Activated CD8-positive, alpha-beta T cell treated with anti-CD3 and anti-CD28 coated beads for 36 hours (primary cell): ENCODE data around the gene CEP192. TPM values are rescaled to one million over a fixed set of nuclear protein-coding genes. Genes with fewer than 3 reads are reported as not detected.

Experiments used
- ATAC-seq: fragments of 200-7000 bp; cut with Tn5 transposase; one replicate; pipeline ENCODE4 v1.10.0; 2021; ENCODE audit warnings: mild to moderate bottlenecking, moderate library complexity
- CTCF ChIA-PET: fragments of 350-600 bp; sonication (Branson Sonifier 250); formaldehyde crosslinking; loops from one replicate; lab custom pipeline; 2021; ENCODE audit warnings: antibody characterized with exemption; lab: Charles Lee
- POLR2A ChIA-PET: fragments of 350-600 bp; sonication (Branson Sonifier 250); formaldehyde crosslinking; loops from one replicate; lab custom pipeline; 2021; ENCODE audit warnings: antibody characterized with exemption; lab: Charles Lee
- DNase-seq: peaks from one replicate; pipeline ENCODE4 v3.0.0-alpha.2; 2020
- H3K27ac Mint-ChIP-seq: one replicate; pipeline ENCODE4 v1.8.0; 2021; ENCODE audit warnings: mild to moderate bottlenecking, mixed read lengths
- H3K27me3 Mint-ChIP-seq: one replicate; pipeline ENCODE4 v1.8.0; 2021; ENCODE audit warnings: mixed read lengths
- H3K36me3 Mint-ChIP-seq: one replicate; pipeline ENCODE4 v1.8.0; 2021; ENCODE audit warnings: low read depth, mixed read lengths
- H3K4me1 Mint-ChIP-seq: one replicate; pipeline ENCODE4 v1.8.0; 2021; ENCODE audit warnings: low read depth, mixed read lengths
- H3K4me3 Mint-ChIP-seq: one replicate; pipeline ENCODE4 v1.8.0; 2021; ENCODE audit warnings: mild to moderate bottlenecking, moderate library complexity, mixed read lengths
- H3K9me3 Mint-ChIP-seq: one replicate; pipeline ENCODE4 v1.8.0; 2021; ENCODE audit warnings: mixed read lengths
- intact Hi-C: fragments of 100-400 bp; cut with micrococcal nuclease; formaldehyde crosslinking; loops from one replicate; pipeline ENCODE4 v1.10.0; 2022
- total RNA-seq, 2 experiments: library from RNA; stranded (reverse); gene quantifications; one replicate each; pipeline ENCODE4 v1.2.3, GENCODE V29; 2021
- TF ChIP-seq, protein P1 (sequence below): fragments of 200-600 bp; IDR thresholded peaks from one replicate; pipeline ENCODE4 v1.8.0; 2022; ENCODE audit warnings: antibody characterized with exemption, mild to moderate bottlenecking

The CEP192 gene
- total RNA-seq, 2 experiments from 2014 or later: 39.5 to 42.9 TPM

DNA sequence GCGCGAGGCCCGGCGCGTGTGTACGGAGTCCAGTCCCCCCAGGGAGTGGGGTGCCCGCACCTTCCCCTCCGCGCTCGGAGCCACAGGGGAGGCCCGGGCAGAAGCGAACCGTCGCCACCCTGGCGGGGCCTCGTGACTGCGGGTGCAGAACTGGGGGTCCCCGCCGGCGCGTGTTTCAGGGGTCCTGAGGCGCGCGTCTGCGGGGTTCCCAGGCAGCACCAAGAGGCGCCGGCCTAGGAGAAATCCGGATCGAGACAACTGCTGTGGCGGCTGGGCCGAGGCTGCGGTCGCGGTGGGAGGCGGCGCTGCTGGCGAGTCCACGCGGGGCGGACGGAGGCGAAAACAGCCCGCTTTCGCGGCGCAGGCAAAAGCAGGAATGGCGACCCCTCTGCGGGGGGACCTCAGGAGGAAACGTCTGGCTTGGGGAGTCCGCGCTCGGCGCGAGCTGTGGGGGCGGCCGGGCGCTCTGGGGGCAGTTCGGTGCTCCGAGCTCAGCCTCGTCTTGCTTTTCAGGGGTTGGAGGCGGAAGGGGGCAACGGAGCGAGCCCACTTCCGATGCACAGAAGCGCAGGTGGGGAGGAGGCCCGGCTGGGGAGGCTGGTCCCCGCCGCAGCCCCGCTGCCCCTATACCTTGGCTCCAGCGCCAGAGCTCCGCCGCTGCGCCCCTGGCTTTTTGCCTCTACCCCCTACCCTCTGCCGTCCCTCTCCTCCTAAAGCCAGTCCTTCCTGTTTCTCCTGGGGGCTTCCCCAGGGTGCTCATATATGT lies 145.9 kb downstream of the CEP192 start:
- Mint-ChIP-seq H3K27ac (peak overlapping the region; percentile 96), H3K4me3 (peak overlapping the region; percentile 93), H3K36me3 (peaks cover 2% of the 10 kb centered on the region), H3K9me3 (no peaks in the 10 kb centered on the region), H3K4me1 (peaks cover 29% of the 10 kb centered on the region), H3K27me3 (no peaks in the 10 kb centered on the region)
- ChIA-PET CTCF (interaction anchor here (1.0 to 1.4 kb wide), 3 partner anchors 9 to 243 kb away, joined by 3 to 4 read pairs (median 4); no protein-coding TSS in a partner anchor), POLR2A (interaction anchor here (1.0 to 1.9 kb wide), 4 partner anchors 10 to 189 kb away, joined by 3 to 7 read pairs (median 4); partner anchors contain the start of gene CEP192)
- DNase-seq (peak; percentile 64), ATAC-seq (peak; percentile 50)
- TF ChIP-seq, protein P1, sequence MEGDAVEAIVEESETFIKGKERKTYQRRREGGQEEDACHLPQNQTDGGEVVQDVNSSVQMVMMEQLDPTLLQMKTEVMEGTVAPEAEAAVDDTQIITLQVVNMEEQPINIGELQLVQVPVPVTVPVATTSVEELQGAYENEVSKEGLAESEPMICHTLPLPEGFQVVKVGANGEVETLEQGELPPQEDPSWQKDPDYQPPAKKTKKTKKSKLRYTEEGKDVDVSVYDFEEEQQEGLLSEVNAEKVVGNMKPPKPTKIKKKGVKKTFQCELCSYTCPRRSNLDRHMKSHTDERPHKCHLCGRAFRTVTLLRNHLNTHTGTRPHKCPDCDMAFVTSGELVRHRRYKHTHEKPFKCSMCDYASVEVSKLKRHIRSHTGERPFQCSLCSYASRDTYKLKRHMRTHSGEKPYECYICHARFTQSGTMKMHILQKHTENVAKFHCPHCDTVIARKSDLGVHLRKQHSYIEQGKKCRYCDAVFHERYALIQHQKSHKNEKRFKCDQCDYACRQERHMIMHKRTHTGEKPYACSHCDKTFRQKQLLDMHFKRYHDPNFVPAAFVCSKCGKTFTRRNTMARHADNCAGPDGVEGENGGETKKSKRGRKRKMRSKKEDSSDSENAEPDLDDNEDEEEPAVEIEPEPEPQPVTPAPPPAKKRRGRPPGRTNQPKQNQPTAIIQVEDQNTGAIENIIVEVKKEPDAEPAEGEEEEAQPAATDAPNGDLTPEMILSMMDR: no peak
- intact Hi-C loops: no loop called here

DNA sequence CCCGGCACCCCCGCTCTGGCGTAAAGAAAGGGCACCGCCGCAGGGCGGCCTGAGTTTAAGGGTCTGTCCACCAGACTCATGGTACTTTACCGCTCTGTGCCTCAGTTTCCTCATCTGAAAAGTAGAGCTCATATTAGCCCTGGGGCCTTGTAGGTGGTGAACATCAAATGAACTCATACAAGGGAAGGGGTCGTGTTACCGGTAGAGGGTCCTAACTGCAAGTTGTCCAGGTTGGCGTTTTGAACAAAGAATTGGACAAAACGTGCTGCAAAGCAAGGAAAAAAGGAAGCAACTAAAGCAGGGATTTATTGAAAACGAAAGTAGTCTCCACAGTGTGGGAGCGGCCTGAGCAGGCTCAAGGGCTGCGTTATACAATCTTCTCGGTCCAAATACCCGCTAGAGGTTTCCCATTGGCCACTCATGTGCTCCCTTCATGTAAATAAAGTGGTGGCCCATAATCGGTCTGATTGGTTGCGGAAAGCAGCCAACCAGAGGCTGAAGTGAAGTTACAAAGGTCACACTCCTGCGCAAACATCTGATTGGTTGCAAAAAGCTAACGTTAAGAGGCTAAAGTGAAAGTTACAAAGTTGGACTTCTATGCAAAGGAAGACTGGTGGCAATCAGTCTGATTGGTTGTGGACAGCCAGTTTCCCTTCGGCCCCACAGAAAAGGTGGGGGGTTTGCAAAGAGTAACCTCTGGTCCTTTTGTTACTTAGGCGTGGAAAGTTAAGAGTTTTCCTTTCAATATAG lies 146.7 kb downstream of the CEP192 start:
- H3K4me1 Mint-ChIP-seq: peaks cover 29% of the 10 kb centered on the region
- TF ChIP-seq, protein P1: no peak
- H3K27me3 Mint-ChIP-seq: no peaks in the 10 kb centered on the region
- H3K36me3 Mint-ChIP-seq: peaks cover 2% of the 10 kb centered on the region
- H3K27ac Mint-ChIP-seq: peak overlapping the region; percentile 96
- DNase-seq: peak; percentile 87
- ATAC-seq: peak; percentile 85
- H3K9me3 Mint-ChIP-seq: peaks cover under 1% of the 10 kb centered on the region
- intact Hi-C loops: no loop called here
- CTCF ChIA-PET: interaction anchor here (1.0 to 1.4 kb wide), 3 partner anchors 10 to 244 kb away, joined by 3 to 4 read pairs (median 4); no protein-coding TSS in a partner anchor
- POLR2A ChIA-PET: interaction anchor here (1.0 to 1.9 kb wide), 4 partner anchors 11 to 189 kb away, joined by 3 to 7 read pairs (median 4); partner anchors contain the start of gene CEP192
- H3K4me3 Mint-ChIP-seq: peak overlapping the region; percentile 93

GRCh38 chr18:13138420-13139139 lies 147.4 kb downstream of the CEP192 start:
- CTCF ChIA-PET: interaction anchor here (1.6 kb wide), 1 partner anchor 23 kb away, joined by 6 read pairs; no protein-coding TSS in a partner anchor
- ATAC-seq: no peak
- H3K27ac Mint-ChIP-seq: peak overlapping the region; percentile 96
- H3K4me1 Mint-ChIP-seq: peaks cover 29% of the 10 kb centered on the region
- H3K4me3 Mint-ChIP-seq: peak overlapping the region; percentile 93
- intact Hi-C loops: no loop called here
- TF ChIP-seq, protein P1: no peak
- peaks cover 5% of the 10 kb centered on the region for H3K9me3 Mint-ChIP-seq
- DNase-seq: peak; percentile 26
- POLR2A ChIA-PET: interaction anchor here (1.4 kb wide), 1 partner anchor 21 kb away, joined by 5 read pairs; no protein-coding TSS in a partner anchor
- H3K27me3 Mint-ChIP-seq: no peaks in the 10 kb centered on the region
- H3K36me3 Mint-ChIP-seq: peaks cover 5% of the 10 kb centered on the region

DNA sequence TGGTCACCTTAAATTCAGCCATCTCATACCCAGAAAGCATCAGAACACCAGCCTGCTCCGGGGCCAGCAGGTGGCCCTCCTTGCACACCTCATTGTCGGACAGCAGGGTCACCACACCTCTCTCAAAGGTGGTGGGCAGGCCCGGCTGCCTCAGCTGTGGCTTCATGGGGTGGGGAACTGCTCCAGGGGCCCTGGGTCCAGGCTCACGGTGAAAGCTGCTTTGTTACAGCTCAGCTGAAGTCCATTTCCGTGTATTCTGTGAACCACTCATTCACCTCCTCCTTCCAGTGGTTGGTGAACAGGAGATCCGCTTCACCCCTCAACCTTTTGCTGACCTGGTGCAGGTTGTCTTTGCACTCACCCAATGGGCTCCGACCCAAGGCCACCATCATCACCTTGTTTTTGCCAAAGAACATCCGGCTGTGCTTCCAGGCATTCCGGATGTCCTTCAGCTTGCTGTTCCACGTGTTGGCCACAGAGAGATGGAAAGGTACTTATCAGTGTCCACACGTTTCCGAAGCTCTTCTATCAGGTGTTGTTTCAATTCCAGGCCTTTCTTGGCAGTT lies 148.8 kb downstream of the CEP192 start:
- Mint-ChIP-seq H3K4me1 (peaks cover 29% of the 10 kb centered on the region), H3K4me3 (no peak overlapping the region), H3K9me3 (peaks cover 18% of the 10 kb centered on the region), H3K27ac (no peak overlapping the region), H3K27me3 (no peaks in the 10 kb centered on the region), H3K36me3 (peaks cover 7% of the 10 kb centered on the region)
- TF ChIP-seq, protein P1: no peak
- ATAC-seq: no peak
- ChIA-PET POLR2A (interaction anchor here (1.0 kb wide), 1 partner anchor 149 kb away, joined by 4 read pairs; the partner anchor contains the start of gene CEP192), CTCF (interaction anchor here (0.9 to 1.8 kb wide), 5 partner anchors 18 to 76 kb away, joined by 3 to 12 read pairs (median 3); no protein-coding TSS in a partner anchor)
- peak; percentile 18 for DNase-seq
- intact Hi-C loops: no loop called here
